ENCODE data around the gene BAD.

GRCh38 chr11:64259533-64260067, 24.9 kb downstream of the BAD start:
- TF ChIP-seq CTCF (IDR thresholded peaks at IDR 0.05) (no peak), POLR2A (IDR thresholded peaks at IDR 0.05) (no peak)

Measured in body of pancreas (tissue), 4 donors.